Tibial nerve (tissue), 4 donors: ENCODE results near the gene PLCL2. TPM values are rescaled to one million over a fixed set of nuclear protein-coding genes. Genes with fewer than 3 reads are reported as not detected.

ENCODE experiments used
- DNase-seq, 2 donors: peaks; one replicate each; pipeline ENCODE4 v3.0.0-alpha.2; 2019; ENCODE audit warnings: low spot score in 2 of 2
- H3K27ac ChIP-seq, 4 donors: fragments of 200-600 bp; sonication (generic) in 3 of 4; one replicate each; pipeline ENCODE4 v1.5.1; 2017 to 2019; ENCODE audit warnings: mild to moderate bottlenecking in 1 of 4
- H3K27me3 ChIP-seq, 2 donors: fragments of 200-600 bp; sonication (generic) in 1 of 2; one replicate each; pipeline versions ENCODE4 v1.5.1 to v1.6.0; 2017 to 2019
- H3K36me3 ChIP-seq, 3 donors: fragments of 200-600 bp; sonication (generic); one replicate each; pipeline ENCODE4 v1.5.1; 2018 to 2019
- H3K4me1 ChIP-seq, 4 donors: fragments of 200-600 bp; sonication (generic) in 3 of 4; one replicate each; pipeline ENCODE4 v1.5.1; 2017 to 2019
- H3K4me3 ChIP-seq, 4 donors: fragments of 200-600 bp; sonication (generic) in 3 of 4; one replicate each; pipeline ENCODE4 v1.5.1; 2017 to 2019; ENCODE audit warnings: mild to moderate bottlenecking in 1 of 4, moderate library complexity in 1 of 4
- H3K9me3 ChIP-seq, 4 donors: fragments of 200-600 bp; sonication (generic) in 3 of 4; one replicate each; pipeline ENCODE4 v1.5.1; 2017 to 2019
- CTCF ChIP-seq, 5 experiments: fragments of 200-600 bp in 3 of 5; fragments of 450-650 bp in 2 of 5; sonication (generic) in 3 of 5; IDR thresholded peaks; one replicate each; pipeline ENCODE4 v1.5.1; 2016 to 2019; ENCODE audit warnings: antibody characterized with exemption in 5 of 5, mild to moderate bottlenecking in 3 of 5, moderate library complexity in 2 of 5
- EP300 ChIP-seq, 2 donors: sonication (generic); formaldehyde crosslinking; IDR thresholded peaks; one replicate each; pipeline ENCODE4 v1.6.1; 2017; ENCODE audit warnings: antibody characterized with exemption in 2 of 2, mild to moderate bottlenecking in 1 of 2
- POLR2A ChIP-seq, 2 donors: fragments of 450-650 bp; IDR thresholded peaks; one replicate each; pipeline ENCODE4 v1.6.1; 2017; ENCODE audit warnings: antibody characterized with exemption in 2 of 2, mild to moderate bottlenecking in 2 of 2, moderate library complexity in 2 of 2
- WGBS, 2 donors: methylation state at CpG; one replicate each; pipeline ENCODE4 v1.1.5; 2018; 5-methylcytosine and 5-hydroxymethylcytosine counted together
- total RNA-seq, 4 donors: library from RNA; depleted of rRNA; stranded (reverse); fragments of >200 nt; gene quantifications; one replicate each; pipeline ENCODE4 v1.1.0, GENCODE V29; 2016

The PLCL2 gene
- total RNA-seq, 4 donors from 2014 or later: 17.7 to 39.3 (median 29.0) TPM

DNA sequence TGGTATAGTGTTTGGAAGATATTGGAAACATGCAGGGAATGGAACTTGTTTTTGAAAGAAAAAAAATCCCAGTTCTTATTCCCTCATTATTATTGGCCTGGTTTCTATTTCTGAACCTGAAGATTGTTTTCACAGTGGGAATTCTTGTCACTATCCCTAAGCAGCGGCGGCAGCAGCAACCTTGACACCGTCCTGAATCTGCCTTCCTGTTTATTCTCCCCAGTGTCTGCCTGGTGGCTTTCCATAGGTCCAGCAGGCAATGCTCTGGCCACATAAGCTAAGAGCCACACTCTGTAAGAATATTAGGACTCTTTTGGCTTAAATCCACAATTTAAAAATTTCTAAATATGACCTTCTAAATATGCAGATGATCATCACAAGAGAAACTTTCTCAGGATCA, 178.0 kb downstream of the PLCL2 start:
- no peaks in the 10 kb centered on the region for H3K9me3 ChIP-seq
- H3K27me3 ChIP-seq: no peaks in the 10 kb centered on the region
- H3K27ac ChIP-seq: no peak overlapping the region
- H3K36me3 ChIP-seq: no peaks in the 10 kb centered on the region
- H3K4me3 ChIP-seq: no peak overlapping the region
- TF ChIP-seq POLR2A (IDR thresholded peaks at IDR 0.05) (no peak), EP300 (IDR thresholded peaks at IDR 0.05) (no peak), CTCF (IDR thresholded peaks at IDR 0.05) (no peak)
- 69 to 72% methylated on average over 3 of the region's 3 CpGs for WGBS, 2 donors
- no peak for DNase-seq
- H3K4me1 ChIP-seq: no peaks in the 10 kb centered on the region

- Histone ChIP-seq H3K27me3 (no peaks in the 10 kb centered on the region), H3K27ac (no peak overlapping the region), H3K9me3 (no peaks in the 10 kb centered on the region), H3K4me1 (no peaks in the 10 kb centered on the region), H3K4me3 (no peak overlapping the region), H3K36me3 (no peaks in the 10 kb centered on the region)
- 86 to 87% methylated on average over 3 of the region's 3 CpGs for WGBS, 2 donors
- TF ChIP-seq POLR2A (IDR thresholded peaks at IDR 0.05) (no peak), CTCF (IDR thresholded peaks at IDR 0.05) (no peak), EP300 (IDR thresholded peaks at IDR 0.05) (no peak)
- no peak for DNase-seq
Measured at GRCh38 chr3:17063596-17063995, 178.8 kb downstream of the PLCL2 start.

DNA sequence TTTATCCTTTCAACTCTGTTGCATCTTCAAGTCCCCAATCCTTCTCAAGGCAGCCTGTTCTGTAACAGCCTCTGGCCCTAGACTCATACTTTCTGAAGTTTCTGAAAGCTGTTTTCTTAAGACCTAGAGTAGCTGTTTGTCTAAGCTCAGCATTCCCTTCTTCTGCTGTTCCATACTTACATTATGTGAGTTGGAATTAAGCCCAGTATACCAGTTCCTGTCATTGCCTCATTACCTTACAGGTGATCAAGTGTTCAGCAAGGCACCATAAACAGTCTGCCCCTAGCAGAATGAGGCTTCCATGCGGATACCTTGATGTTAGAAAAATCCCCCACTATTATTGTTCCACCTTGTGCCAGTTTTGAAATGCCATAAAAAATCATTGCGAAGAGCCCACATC, 180.6 kb downstream of the PLCL2 start:
- no peaks in the 10 kb centered on the region for H3K27me3 ChIP-seq
- H3K4me3 ChIP-seq: no peak overlapping the region
- H3K27ac ChIP-seq: no peak overlapping the region
- no peak for TF ChIP-seq CTCF (IDR thresholded peaks at IDR 0.05)
- no peak for TF ChIP-seq EP300 (IDR thresholded peaks at IDR 0.05)
- TF ChIP-seq POLR2A (IDR thresholded peaks at IDR 0.05): no peak
- H3K4me1 ChIP-seq: no peaks in the 10 kb centered on the region
- DNase-seq: no peak
- H3K36me3 ChIP-seq: no peaks in the 10 kb centered on the region
- 95 to 97% methylated on average over 2 of the region's 2 CpGs for WGBS, 2 donors
- H3K9me3 ChIP-seq: no peaks in the 10 kb centered on the region

GRCh38 chr3:17065881-17066280, 181.1 kb downstream of the PLCL2 start:
- no peak for DNase-seq
- Histone ChIP-seq H3K27me3 (no peaks in the 10 kb centered on the region), H3K4me3 (no peak overlapping the region), H3K27ac (no peak overlapping the region), H3K9me3 (no peaks in the 10 kb centered on the region), H3K36me3 (no peaks in the 10 kb centered on the region), H3K4me1 (no peaks in the 10 kb centered on the region)
- 87 to 93% methylated on average over 4 of the region's 4 CpGs for WGBS, 2 donors
- TF ChIP-seq EP300 (IDR thresholded peaks at IDR 0.05) (no peak), POLR2A (IDR thresholded peaks at IDR 0.05) (no peak), CTCF (IDR thresholded peaks at IDR 0.05) (no peak)

DNA sequence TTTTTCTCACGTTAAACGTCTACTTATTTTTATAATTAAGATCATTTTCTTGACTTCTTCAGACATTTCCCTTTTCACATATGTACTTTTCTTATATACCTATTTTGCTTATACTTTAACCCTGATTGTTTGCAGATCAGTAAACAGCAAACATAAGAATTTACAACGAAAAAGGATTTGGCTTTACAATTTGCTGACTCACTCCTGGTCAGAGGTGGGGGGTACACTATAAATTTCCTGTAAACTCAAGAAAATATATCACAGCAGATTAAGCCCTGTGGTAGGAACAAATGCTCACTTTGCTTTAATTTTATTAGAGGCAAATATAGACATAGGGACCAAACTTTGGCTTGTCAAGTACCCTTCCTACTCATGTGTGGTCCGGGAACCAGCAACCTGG, 185.0 kb downstream of the PLCL2 start:
- DNase-seq: no peak
- Histone ChIP-seq H3K4me1 (no peaks in the 10 kb centered on the region), H3K9me3 (no peaks in the 10 kb centered on the region), H3K4me3 (no peak overlapping the region), H3K27me3 (no peaks in the 10 kb centered on the region), H3K27ac (no peak overlapping the region), H3K36me3 (no peaks in the 10 kb centered on the region)
- TF ChIP-seq EP300 (IDR thresholded peaks at IDR 0.05) (no peak), POLR2A (IDR thresholded peaks at IDR 0.05) (no peak), CTCF (IDR thresholded peaks at IDR 0.05) (no peak)
- WGBS, 2 donors: 84 to 89% methylated on average over 4 of the region's 4 CpGs
